Right lobe of liver (tissue), 4 donors: ENCODE results near the gene WNT9B.

Experiments used
- CTCF ChIP-seq, 4 donors: fragments of 200-600 bp in 3 of 4; fragments of 450-650 bp in 1 of 4; IDR thresholded peaks; one replicate each; pipeline versions ENCODE4 v1.5.1 to v1.8.0; 2016 to 2022; ENCODE audit warnings: antibody characterized with exemption in 4 of 4, mild to moderate bottlenecking in 2 of 4
- POLR2A ChIP-seq: fragments of 450-650 bp; IDR thresholded peaks from one replicate; pipeline ENCODE4 v1.6.1; 2017; ENCODE audit warnings: antibody characterized with exemption, mild to moderate bottlenecking
- donor health status: DM: no; HTN: no; CAD: no.
- donor health status: DM: no; HTN: no; CAD: no.
- donor health status: DM: no; HTN: yes; CAD: no.

GRCh38 chr17:46886310-46886663 is 34.9 kb downstream of the WNT9B start:
- TF ChIP-seq CTCF (IDR thresholded peaks at IDR 0.05), result no peak
- TF ChIP-seq POLR2A, result no peak
